ENCODE results near the gene TSFM. TPM values are rescaled to one million over a fixed set of nuclear protein-coding genes. Genes with fewer than 3 reads are reported as not detected.

TSFM gene
- total and polyA plus RNA-seq, 8 donors, result 7.2 to 16.7 (median 13.5) TPM

- H3K4me3 ChIP-seq, result no peak overlapping the region
- no peak for DNase-seq
- no peak overlapping the region for H3K27ac ChIP-seq
- intact Hi-C loops (cut with DNase I), result no loop called here
- peaks cover 0 to under 1% (median 0%) of the 10 kb centered on the region in 4 donors for H3K27me3 ChIP-seq
- no peak for FAIRE-seq
- TF ChIP-seq, protein P1, sequence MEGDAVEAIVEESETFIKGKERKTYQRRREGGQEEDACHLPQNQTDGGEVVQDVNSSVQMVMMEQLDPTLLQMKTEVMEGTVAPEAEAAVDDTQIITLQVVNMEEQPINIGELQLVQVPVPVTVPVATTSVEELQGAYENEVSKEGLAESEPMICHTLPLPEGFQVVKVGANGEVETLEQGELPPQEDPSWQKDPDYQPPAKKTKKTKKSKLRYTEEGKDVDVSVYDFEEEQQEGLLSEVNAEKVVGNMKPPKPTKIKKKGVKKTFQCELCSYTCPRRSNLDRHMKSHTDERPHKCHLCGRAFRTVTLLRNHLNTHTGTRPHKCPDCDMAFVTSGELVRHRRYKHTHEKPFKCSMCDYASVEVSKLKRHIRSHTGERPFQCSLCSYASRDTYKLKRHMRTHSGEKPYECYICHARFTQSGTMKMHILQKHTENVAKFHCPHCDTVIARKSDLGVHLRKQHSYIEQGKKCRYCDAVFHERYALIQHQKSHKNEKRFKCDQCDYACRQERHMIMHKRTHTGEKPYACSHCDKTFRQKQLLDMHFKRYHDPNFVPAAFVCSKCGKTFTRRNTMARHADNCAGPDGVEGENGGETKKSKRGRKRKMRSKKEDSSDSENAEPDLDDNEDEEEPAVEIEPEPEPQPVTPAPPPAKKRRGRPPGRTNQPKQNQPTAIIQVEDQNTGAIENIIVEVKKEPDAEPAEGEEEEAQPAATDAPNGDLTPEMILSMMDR (IDR thresholded peaks at IDR 0.05), result no peak
- H3K4me1 ChIP-seq, result peaks cover 9 to 15% (median 11%) of the 10 kb centered on the region in 3 donors
- no peak for ATAC-seq
- H3K9me3 ChIP-seq, result no peaks in the 10 kb centered on the region
- 47 to 54% methylated on average over 14 of the region's 14 CpGs for WGBS, 2 donors
- H3K36me3 ChIP-seq, result no peaks in the 10 kb centered on the region
Observed at GRCh38 chr12:57741844-57742738, 40.5 kb upstream of the TSFM start.

DNA sequence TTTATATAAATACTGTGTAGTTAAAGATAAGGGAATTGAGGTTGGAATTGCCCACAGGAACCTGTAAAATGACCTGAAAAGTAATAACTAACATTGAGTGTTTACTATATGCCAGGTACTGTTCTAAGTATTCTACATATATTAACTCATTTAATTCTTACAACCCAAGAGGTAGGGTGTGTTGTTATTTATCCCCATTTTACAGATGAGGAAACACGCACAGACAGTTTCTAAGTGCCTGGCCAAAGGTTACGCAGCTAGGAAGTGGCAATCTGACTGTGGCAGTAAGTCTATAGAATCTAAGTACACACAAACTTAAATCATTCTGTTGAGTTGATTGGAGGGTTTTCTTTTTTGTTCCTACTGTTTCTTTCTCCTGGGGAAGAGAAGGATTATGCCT, 38.8 kb upstream of the TSFM start:
- intact Hi-C loops (cut with DNase I), result no loop called here
- 77 to 82% methylated on average over 2 of the region's 2 CpGs for WGBS, 2 donors
- H3K9me3 ChIP-seq, result no peaks in the 10 kb centered on the region
- DNase-seq, result no peak
- peaks cover 0 to 8% (median 0%) of the 10 kb centered on the region in 3 donors for H3K4me1 ChIP-seq
- no peak overlapping the region for H3K27ac ChIP-seq
- H3K36me3 ChIP-seq, result peaks cover 0 to 15% (median 7%) of the 10 kb centered on the region in 3 donors
- no peak for ATAC-seq
- no peak for FAIRE-seq
- H3K4me3 ChIP-seq, result no peak overlapping the region
- H3K27me3 ChIP-seq, result no peaks in the 10 kb centered on the region
- TF ChIP-seq, protein P1 (IDR thresholded peaks at IDR 0.05), result no peak

DNA sequence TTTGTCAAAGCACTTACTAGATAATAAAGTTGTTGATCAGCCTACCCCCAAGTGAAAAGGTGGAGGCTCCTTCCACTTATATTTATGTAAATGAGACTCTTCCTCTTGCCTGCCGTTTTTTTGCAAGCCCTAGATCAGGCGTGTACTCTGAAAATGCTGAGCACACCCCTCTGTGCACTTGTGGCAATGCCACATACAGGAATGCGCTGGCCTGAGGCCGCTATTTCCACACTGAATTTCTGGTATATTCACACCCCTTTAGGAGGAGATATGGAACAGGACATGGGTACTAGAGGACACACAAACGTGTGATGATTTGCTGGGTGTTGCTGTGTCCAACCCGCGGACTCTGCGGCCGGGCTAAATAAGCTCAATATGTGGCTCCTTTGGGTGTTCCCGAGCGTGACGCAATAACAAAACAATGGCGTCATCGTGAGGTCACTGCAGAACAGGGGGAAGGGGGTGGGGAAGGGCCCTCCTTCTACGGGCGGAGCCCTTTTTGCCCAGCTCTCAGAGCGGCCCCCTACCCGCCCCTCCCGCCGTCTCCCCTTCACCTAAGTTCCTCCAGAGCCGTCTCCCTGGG, 38.3 kb upstream of the TSFM start:
- DNase-seq (peak in 4 of 6 donors; percentile 69 to 82 (median 75)), FAIRE-seq (no peak), ATAC-seq (peak; percentile 72 to 76 (median 76))
- Histone ChIP-seq H3K27me3 (no peaks in the 10 kb centered on the region), H3K4me1 (peaks cover 0 to 8% (median 0%) of the 10 kb centered on the region in 3 donors), H3K4me3 (peak overlapping the region; percentile 23 to 68 (median 64)), H3K9me3 (no peaks in the 10 kb centered on the region), H3K27ac (peak overlapping the region; percentile 86 to 95 (median 91)), H3K36me3 (peaks cover 0 to 19% (median 12%) of the 10 kb centered on the region in 3 donors)
- WGBS, 2 donors, result 5 to 6% methylated on average over 21 of the region's 21 CpGs
- TF ChIP-seq, protein P1 (IDR thresholded peaks at IDR 0.05), result no peak
- intact Hi-C loops (cut with DNase I), result no loop called here

DNA sequence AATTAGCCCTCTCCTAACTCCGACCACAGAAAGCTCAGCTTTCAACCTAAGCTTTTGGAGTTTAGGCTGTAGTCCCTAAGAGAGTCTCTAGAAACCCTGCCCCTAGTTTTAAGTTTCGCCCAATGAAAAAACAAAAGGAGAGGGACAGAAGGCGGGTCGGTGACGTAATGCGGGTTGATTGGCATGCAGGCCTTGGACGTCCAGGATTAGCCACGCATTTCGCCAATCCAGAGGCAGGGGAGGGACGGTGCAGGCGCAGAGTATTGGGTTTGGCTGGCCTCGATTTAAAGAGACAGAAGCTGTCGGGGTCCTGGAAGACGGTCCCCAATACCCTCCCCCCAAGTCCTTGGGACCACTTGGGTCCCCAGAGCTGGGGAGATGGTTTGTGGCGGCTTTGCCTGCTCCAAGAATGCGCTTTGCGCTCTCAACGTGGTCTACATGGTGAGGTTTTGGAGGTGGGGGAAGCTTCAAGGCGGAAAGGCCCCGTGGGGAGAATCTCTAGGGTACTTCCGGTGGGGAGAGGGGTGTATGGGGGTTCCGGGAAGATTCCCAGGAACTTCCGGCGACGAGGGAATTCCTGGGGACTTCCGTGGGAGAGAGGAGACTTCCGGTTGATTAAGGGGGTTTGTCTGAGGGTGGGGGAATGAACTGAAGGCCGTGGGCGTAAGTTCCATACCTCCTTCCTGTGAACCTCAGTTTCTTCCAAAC, 37.7 kb upstream of the TSFM start, which contains the start of gene TSPAN31:
Gene TSPAN31, plus strand, starts transcription at position 263 of the 708 bp plus-strand sequence. Its CDS starts 116 bp downstream, at position 379.
- Histone ChIP-seq H3K27ac (peak within 1 kb of the TSS; percentile 86 to 95 (median 91)), H3K4me1 (peaks cover 0 to 8% (median 0%) of the 10 kb centered on the region in 3 donors), H3K27me3 (no peaks in the 10 kb centered on the region), H3K36me3 (peaks cover 0 to 19% (median 14%) of the 10 kb centered on the region in 3 donors), H3K9me3 (no peaks in the 10 kb centered on the region), H3K4me3 (peak within 1 kb of the TSS; percentile 62 to 69 (median 66))
- TF ChIP-seq, protein P1 (IDR thresholded peaks at IDR 0.05), result no peak
- ATAC-seq, result peak; percentile 97
- intact Hi-C loops (cut with DNase I), result no loop called here
- 0% methylated on average over 29 of the region's 29 CpGs for WGBS, 2 donors
- DNase-seq, result peak; percentile 87 to 98 (median 96)
- FAIRE-seq, result peak; percentile 82

Data from pancreas (tissue), 10 donors.